ENCODE results near the gene TMEM212.

GRCh38 chr3:171824824-171825221 is 18.3 kb upstream of the TMEM212 start:
- TF ChIP-seq CTCF (IDR thresholded peaks at IDR 0.05), result no peak
- TF ChIP-seq ESRRA (IDR thresholded peaks at IDR 0.05; ENCODE audit: borderline replicate concordance, low read length), result no peak
- TF ChIP-seq RFX5 (IDR thresholded peaks at IDR 0.05), result no peak
- no peak for TF ChIP-seq TP53 (CRISPR knock-in tag; IDR thresholded peaks at IDR 0.05)
- TF ChIP-seq KDM5A (IDR thresholded peaks at IDR 0.05), result no peak

All from A549 (cell line).